GM12878 (cell line): Measurements from ENCODE around the gene NCOA4. TPM values are rescaled to one million over a fixed set of nuclear protein-coding genes. Genes with fewer than 3 reads are reported as not detected.

Experiments
- ASH2L ChIP-seq: fragments of 300-600, 200-600 bp; sonication (generic); IDR thresholded peaks from 2 replicates; pipeline ENCODE4 v1.6.1; 2017; ENCODE audit warnings: low read depth, mild to moderate bottlenecking, borderline replicate concordance
- BCL11A ChIP-seq: IDR thresholded peaks from 2 replicates; pipeline ENCODE4 v1.6.1; 2011; ENCODE audit warnings: low read depth, low read length
- CTCF ChIP-seq, 3 experiments: IDR thresholded peaks in 2 of 3; conservative IDR thresholded peaks in 1 of 3; 2 replicates each; pipeline ENCODE4 v1.5.1; 2011; ENCODE audit warnings: low read depth in 3 of 3, low read length in 3 of 3, mild to moderate bottlenecking in 3 of 3, control low read depth in 2 of 3, moderate library complexity in 2 of 3, inconsistent platforms in 1 of 3, mixed read lengths in 1 of 3; ENCODE audit not compliant: control insufficient read depth in 2 of 3, insufficient read depth in 1 of 3; ENCODE audit errors: extremely low read depth in 1 of 3
- E4F1 ChIP-seq: fragments of 450-650 bp; IDR thresholded peaks from 2 replicates; pipeline ENCODE4 v1.6.1; 2018; ENCODE audit warnings: borderline replicate concordance, mild to moderate bottlenecking; ENCODE audit not compliant: partially characterized antibody
- EED ChIP-seq: sonication (generic); IDR thresholded peaks from 2 replicates; pipeline ENCODE4 v1.6.1; 2016; ENCODE audit warnings: antibody characterized with exemption, low read depth
- GATAD2B ChIP-seq: fragments of 450-650 bp; conservative IDR thresholded peaks from 2 replicates; pipeline ENCODE4 v1.6.1; 2017; ENCODE audit warnings: low read depth, mild to moderate bottlenecking, moderate library complexity
- MAX ChIP-seq: IDR thresholded peaks from 2 replicates; pipeline ENCODE4 v1.6.1; 2012; ENCODE audit warnings: low read depth, low read length, improper control_type of control experiment
- MTA3 ChIP-seq: IDR thresholded peaks from 2 replicates; pipeline ENCODE4 v1.6.1; 2012; ENCODE audit warnings: low read length, inconsistent platforms, borderline replicate concordance
- NFIC ChIP-seq: IDR thresholded peaks from 2 replicates; pipeline ENCODE4 v1.6.1; 2012; ENCODE audit warnings: low read depth, mild to moderate bottlenecking, inconsistent platforms, low read length, moderate library complexity
- POU2F2 ChIP-seq: IDR thresholded peaks from 3 replicates; pipeline ENCODE4 v1.6.1; 2011; ENCODE audit warnings: low read depth, mild to moderate bottlenecking, low read length, borderline replicate concordance
- SMAD1 ChIP-seq: fragments of 450-650 bp; IDR thresholded peaks from 2 replicates; pipeline ENCODE4 v1.6.1; 2018; ENCODE audit warnings: mild to moderate bottlenecking, low read depth; ENCODE audit not compliant: partially characterized antibody
- SMC3 ChIP-seq: IDR thresholded peaks from 2 replicates; pipeline ENCODE4 v1.6.1; 2011; ENCODE audit warnings: low read length, improper control_type of control experiment, borderline replicate concordance
- TCF12 ChIP-seq: IDR thresholded peaks from 2 replicates; pipeline ENCODE4 v1.6.1; 2011; ENCODE audit warnings: low read depth, mild to moderate bottlenecking, low read length
- TCF7 ChIP-seq: IDR thresholded peaks from 2 replicates; pipeline ENCODE4 v1.6.1; 2014; ENCODE audit warnings: antibody characterized with exemption, borderline replicate concordance
- ZBED1 ChIP-seq: IDR thresholded peaks from 2 replicates; pipeline ENCODE4 v1.6.1; 2016; ENCODE audit warnings: borderline replicate concordance
- ZBTB40 ChIP-seq: fragments of 450-650 bp; IDR thresholded peaks from 2 replicates; pipeline ENCODE4 v1.6.1; 2016; ENCODE audit warnings: mild to moderate bottlenecking, moderate library complexity, borderline replicate concordance
- ZSCAN29 ChIP-seq: fragments of 450-650 bp; IDR thresholded peaks from 2 replicates; pipeline ENCODE4 v1.6.1; 2017; ENCODE audit warnings: mild to moderate bottlenecking, moderate library complexity
- polyA plus RNA-seq, 11 experiments: library from polyadenylated mRNA; depleted of rRNA in 4 of 11; unstranded in 6 of 11; stranded (reverse) in 5 of 11; fragments of >200 nt; fragmentation: Nextera tagmentation in 4 of 11; fragmentation: Illumina TruSeq in 1 of 11; extraction: Ambion mirVana in 4 of 11; extraction: Trizol in 1 of 11; gene quantifications; 1 replicate in 1 of 11; 2 replicates in 10 of 11; pipeline versions ENCODE4 v1.2.1 to v1.2.3, GENCODE V29; 2011 to 2016; ENCODE audit warnings: inconsistent platforms in 2 of 11, missing spikeins in 2 of 11, low read depth in 1 of 11
- total RNA-seq, 4 experiments: library from RNA; depleted of rRNA in 3 of 4; stranded (reverse); fragments of >200 nt in 3 of 4; fragmentation: Illumina TruSeq in 1 of 4; extraction: Trizol in 1 of 4; gene quantifications; 2 replicates each; pipeline versions ENCODE4 v1.2.1 to v1.2.3, GENCODE V29; 2013 to 2021

Gene NCOA4
- total and polyA plus RNA-seq, 10 of the 15 experiments (the other 5 are each of a cell fraction or from before 2014, with no cell fraction given), result 57.5 to 119 (median 100) TPM

- TF ChIP-seq TCF12 (no peak), E4F1 (no peak), EED (peak; percentile 72), SMC3 (0 out of 2 replicates have a peak, but pooled peaks have one; percentile 7), GATAD2B (peak; percentile 61; the same call in 1 of the 2 replicates), POU2F2 (no peak), SMAD1 (no peak), ZSCAN29 (no peak), MAX (peak; percentile 52; the same call in 1 of the 2 replicates), NFIC (0 out of 2 replicates have a peak, but pooled peaks have one; percentile 53), TCF7 (no peak), BCL11A (no peak), CTCF (IDR thresholded peaks at IDR 0.05 in 2 of 3, conservative IDR thresholded peaks at IDR 0.05 in 1 of 3; ENCODE audit: control insufficient read depth in 2 of 3, extremely low read depth in 1 of 3, insufficient read depth in 1 of 3, low read depth in 3 of 3, low read length in 3 of 3) (peak; percentile 22 to 57 (median 56); a peak in 4 of 6 replicates), ZBTB40 (no peak), ASH2L (no peak), ZBED1 (no peak), MTA3 (no peak)
These were observed 7.3 kb downstream of the NCOA4 start (continued) for GRCh38 chr10:46022978-46023702.
